Activated CD4-positive, alpha-beta T cell treated with anti-CD3 and anti-CD28 coated beads, Interleukin-2, amount 50 U/mL, for 1 hour (primary cell): Measurements from ENCODE around the gene MYO3B.
"Not testable (repeated sequence)": the region's sequence is repeated elsewhere in the genome, so short reads cannot be mapped to it uniquely, and the experiment has no call there.

Experiments used
- DNase-seq: peaks from one replicate; pipeline ENCODE4 v3.0.0-alpha.2; 2020

Gene MYO3B

GRCh38 chr2:170344663-170345346 lies 166.9 kb downstream of the MYO3B start:
- no peak for DNase-seq

GRCh38 chr2:170345607-170346006 lies 167.7 kb downstream of the MYO3B start:
- DNase-seq: no peak

DNA sequence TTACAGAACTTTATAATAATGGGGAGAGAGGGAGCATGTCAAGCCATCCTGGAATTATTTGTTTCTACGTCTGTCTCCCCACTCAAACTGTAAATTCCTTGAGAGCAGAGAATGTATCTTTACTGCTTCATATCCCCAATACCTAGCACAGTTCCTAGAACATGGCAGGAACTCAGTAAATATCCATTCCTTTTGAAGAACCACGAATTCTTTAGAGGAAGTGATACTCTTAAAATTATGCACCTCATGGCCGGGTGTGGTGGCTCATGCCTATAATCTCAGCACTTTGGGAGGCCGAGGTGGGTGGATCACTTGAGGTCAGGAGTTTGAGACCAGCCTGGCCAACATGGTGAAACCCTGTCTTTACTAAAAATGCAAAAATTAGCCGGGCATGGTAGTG lies 171.3 kb downstream of the MYO3B start:
- DNase-seq: not testable (repeated sequence)

DNA sequence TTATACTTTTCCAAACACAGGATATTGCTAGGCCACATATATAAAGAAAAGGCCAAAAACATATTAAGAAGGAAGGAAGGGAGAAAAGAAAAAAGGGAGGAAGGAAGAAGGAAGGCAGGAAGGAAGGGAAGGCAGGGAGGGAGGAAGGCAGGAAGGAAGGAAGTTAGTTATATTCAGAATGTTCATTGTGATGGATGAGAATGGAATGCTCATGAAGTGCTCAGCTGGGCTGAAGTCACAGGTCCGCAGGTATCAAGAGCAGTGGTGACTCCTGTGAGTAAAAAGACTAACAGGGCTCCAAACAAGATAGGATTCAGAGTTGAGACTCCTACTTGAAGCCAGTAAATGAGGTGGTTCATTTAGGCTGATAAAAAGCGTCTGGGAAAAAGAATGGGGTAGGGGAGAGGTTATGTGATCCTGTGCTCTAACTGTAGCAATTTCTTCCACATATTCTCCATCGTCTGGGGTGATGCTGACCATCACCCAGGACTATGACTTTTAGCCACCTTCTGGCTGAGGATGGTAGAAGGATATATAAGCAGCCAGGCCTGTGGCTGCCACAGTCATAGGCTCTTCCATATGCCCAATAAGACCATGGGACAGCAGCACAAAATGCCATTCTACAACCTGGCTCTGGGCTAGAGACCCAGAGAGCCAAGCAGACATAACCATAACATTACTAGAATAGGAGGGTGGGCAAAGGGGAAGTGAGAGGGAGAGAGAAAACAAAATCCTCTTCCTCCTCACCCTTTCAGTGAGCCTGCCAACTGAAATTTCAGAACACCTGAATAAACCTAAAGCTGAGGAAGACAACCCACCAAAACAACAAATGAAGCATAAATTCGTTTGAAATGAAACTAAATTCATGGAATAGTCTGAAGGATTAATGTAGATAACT lies 173.2 kb downstream of the MYO3B start:
- DNase-seq: no peak

DNA sequence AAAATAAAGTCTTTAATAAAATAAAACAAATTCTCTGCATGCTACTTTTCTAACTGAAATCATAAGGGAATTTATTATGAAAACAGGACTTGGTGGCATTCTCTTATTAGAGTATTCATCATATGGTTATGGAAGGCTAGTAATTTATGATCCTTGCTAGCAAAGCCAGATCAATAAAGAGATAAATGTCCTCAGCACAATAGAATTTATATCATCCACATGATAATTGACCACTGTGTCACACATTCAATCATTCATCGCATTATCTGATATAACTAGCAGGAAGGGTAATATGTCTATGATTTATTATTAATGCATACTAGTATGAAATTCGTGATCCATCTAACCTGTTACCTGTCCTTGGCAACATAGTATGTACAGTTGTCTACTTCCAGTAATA lies 175.8 kb downstream of the MYO3B start:
- DNase-seq: no peak

DNA sequence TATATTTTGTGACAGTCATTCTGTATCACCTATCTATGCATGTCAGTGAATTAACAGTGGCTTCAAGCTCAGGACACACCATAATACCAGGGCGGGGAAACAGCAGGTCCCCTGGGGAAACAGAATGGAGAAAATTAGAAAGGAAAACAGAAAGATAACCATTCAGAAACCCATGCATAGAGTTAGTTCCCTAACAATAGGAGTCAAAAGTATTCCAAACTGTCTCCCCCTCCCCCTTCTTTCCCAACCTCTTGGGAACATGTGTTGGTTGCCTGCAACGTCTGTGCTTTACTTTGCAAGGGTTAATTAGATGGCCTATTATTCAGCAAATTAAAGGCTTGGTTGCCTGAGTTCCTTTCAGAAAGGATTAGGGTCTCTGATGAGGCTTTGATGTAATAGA lies 176.4 kb downstream of the MYO3B start:
- no peak for DNase-seq

DNA sequence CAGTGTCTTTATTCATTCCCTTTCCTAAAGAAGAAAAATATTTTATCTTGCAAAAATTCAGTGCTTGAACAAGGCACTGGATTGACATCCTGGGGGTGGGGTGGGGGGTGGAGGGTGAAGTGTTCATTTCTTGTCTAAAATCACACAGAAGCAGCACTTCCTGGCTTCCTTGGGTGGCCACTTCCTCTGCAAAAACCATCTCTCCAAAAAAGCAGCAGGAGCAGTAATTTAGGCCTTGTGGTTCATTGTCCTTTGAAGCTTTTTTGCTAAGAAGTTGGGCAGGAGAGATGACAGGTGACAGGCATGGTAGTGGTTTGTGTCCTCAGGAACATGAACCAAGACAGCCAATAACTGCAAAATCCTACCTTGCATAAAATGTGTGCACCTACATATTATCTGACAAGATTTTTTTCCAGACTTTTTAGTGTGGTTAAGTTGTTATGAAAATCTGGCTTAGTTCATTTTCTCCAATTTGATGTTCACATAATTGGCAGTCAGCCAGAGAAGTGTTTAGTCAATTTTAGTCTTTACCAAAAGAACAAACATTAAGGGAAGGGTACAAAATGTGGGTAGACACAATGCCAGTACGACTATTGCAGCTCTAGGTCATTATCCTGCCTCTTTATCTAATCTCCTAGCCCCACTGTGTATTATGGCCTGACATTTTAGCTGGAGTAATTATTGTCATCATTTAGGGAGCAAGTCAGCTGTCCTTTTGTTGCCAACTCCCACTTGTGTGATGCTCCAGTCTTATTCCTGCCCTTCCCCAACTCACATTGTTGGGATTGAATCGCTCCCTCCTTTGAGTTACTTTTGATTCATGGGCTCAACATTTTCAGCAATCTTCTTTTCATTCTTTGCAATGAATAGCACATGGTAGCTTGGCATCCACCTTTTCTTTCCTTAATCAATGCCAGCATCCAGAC lies 177.2 kb downstream of the MYO3B start:
- DNase-seq: no peak

DNA sequence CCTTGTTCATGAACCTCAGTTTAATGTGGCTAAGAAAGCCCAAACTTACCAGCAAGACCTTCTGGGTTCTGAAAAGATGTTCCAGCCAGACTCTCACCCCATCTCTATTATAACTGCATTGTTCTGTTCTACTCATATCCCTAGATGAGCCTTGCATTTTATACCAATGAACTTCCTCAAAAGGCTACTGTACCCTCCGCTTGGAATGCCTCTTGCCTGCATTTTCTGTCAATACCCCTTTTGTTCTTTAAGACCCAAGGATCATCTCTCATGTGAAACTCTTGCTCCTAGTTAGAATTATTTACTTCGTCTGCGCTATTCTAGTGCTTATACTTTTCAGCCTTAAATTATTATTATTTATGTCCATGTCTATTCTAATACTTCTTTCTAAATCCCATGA lies 181.5 kb downstream of the MYO3B start:
- DNase-seq: no peak

DNA sequence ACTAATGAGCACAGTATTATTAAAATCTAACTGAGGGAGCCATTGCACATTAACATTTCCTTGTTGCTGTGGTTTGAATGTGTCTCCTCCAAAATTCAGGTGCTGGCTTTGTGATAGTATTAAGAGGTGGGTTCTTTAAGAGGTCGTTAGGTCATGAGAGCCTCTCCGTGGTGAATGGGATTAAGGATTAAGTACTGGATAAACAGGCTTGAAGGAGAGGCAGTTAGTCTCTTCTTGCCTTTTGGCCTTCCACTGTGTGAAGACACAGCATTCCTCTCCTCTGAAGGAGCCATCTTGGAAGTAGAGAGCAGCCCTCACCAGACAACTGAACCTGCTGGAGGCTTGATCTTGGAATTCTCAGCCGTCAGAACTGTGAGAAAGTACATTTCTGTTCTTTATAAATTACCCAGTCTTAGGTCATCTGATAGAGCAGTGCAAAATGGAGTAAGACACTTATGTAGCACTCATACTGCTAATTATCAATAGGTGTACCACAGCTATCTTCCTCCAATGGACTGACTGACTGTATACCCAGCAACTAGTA lies 182.7 kb downstream of the MYO3B start:
- DNase-seq: no peak

DNA sequence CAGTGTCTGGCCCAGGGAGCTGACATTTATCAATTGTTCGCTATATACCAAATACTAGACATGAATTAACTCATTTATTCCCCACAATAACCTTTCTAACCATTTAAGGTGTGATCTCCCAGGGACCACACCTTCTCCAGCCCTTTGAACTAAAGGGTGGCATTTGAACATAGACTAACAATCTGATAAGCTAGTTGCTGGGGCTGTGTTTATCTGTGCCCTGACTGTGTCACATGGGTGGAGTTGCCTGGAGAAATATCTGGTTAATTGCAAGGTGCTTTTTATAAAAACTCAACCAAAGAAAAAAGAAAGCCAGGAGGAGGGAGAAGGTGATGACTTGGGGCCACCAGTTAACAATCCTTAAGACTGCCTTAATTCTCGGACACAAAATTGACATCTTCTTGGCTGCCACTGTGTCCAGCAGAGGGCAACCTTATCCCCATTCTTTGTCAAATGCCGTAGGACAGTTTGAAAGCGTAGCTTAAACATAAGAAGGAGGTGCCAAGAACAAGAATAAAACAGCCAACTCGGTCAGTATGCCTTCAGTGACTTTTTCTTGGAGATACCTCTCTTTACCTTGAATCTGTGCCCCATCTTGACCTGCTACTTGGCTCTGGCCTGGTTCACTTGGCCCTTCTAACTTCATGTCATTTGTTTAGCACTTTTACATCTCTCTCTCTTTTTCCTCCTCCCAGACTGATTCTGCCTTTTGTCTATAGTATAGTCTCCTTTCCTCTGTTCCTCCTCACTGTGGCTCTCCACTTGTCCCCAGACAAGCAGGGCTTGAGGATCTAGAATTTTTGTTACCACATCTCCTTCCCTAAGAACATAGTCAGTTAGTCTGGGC lies 183.4 kb downstream of the MYO3B start:
- DNase-seq: peak; percentile 39

DNA sequence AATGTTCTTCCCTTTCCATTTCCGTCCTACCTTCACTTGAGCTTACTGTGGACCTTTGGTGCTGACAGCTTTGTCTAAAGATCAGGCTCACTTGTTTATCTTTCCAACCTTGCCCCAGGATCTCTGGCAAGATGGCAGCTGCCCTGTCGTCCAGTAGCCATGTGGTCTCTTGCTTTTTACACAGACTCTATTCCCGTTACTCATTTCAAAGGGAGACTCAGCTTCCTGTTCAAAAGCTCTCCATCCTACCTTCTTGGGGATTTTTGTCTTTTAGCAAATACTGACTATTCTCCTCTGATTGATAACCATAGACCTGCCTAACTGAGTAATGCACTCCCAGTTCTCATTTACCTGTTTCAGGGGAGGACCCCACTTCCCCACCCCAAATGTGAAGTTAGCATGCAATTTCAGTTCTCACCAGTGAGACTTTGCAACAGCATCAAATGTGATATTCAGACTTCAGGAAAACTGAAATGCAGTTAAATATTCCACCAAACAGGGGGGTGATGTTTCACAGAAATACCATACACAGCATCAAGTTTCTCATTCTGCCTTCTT lies 184.4 kb downstream of the MYO3B start:
- no peak for DNase-seq

DNA sequence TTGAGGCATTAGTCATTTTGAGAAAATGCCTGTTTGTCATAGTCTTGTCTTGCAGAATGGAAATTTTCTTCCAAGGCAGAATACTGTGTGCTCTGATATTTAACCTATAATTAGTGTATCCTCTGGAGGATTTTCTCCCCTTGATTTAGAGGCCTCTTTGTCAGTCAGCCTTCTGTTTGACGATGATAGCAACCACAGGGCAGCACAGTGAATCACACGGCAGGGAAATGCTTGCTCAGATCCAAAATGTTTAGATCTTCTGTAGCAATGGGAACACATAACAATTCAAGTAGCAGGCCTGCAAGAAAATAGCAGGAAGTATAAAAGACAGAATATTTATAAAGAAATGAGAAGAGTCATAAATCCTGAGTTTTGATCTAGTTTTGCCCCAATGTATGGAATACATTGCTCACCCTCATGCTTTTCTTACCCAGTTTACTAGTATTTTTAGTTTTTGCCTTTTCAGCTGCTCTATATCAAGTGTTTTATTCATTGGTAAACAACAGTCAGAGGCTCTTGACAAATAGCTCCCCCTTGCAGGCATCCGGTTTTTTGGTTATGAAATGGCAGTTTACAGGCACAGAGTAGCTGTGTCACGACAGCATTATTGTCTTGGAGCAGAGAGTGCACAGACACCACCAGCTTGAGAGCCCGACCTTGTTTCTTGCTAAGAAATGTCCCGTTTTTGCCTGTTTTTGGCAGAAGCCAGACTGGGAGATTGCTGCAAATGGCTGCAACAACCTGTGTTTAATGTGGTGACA lies 185.1 kb downstream of the MYO3B start:
- no peak for DNase-seq

DNA sequence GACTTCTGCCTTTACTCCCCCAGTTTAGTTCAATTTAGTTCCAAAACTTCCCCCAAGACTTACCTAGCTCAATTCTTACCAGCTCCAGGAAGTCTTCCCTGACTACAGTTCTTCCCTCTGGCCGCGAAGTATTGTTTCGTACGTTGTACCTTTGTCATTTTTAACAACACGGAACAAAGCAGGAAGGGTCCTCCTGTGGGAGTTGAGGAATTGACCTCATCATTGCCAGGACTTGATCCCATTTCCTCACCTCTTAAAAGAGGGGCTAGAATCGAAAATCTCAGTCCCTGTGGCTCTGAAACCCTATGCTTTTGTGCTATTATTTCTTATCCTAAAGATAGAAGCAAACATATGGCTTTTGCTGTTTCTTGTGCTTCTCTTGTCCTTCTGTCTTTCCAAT lies 187.1 kb downstream of the MYO3B start:
- no peak for DNase-seq

DNA sequence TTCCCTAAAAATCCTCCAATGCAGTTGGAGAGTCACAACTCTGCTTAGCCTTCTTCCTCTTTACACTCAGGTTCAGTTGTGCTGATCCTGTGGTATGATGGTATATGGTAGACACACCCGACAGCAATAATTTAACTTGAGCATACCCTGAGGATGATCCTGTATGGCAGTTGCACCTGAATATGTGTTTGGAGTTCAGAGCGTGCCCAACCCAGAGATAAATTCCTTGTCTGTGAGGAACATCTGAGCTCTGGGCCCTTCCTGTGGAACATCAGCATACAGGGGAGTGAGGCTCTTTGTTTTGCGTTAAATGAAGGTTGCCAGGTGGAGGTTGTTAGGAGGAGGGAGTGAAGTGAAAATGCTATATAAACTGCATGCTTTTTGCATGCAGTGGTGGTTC lies 187.7 kb downstream of the MYO3B start:
- no peak for DNase-seq

GRCh38 chr2:170368370-170368769 lies 190.4 kb downstream of the MYO3B start:
- DNase-seq: no peak

GRCh38 chr2:170369228-170369627 lies 191.3 kb downstream of the MYO3B start:
- no peak for DNase-seq

- DNase-seq: no peak
These were observed 191.9 kb downstream of the MYO3B start for GRCh38 chr2:170369894-170370293.

DNA sequence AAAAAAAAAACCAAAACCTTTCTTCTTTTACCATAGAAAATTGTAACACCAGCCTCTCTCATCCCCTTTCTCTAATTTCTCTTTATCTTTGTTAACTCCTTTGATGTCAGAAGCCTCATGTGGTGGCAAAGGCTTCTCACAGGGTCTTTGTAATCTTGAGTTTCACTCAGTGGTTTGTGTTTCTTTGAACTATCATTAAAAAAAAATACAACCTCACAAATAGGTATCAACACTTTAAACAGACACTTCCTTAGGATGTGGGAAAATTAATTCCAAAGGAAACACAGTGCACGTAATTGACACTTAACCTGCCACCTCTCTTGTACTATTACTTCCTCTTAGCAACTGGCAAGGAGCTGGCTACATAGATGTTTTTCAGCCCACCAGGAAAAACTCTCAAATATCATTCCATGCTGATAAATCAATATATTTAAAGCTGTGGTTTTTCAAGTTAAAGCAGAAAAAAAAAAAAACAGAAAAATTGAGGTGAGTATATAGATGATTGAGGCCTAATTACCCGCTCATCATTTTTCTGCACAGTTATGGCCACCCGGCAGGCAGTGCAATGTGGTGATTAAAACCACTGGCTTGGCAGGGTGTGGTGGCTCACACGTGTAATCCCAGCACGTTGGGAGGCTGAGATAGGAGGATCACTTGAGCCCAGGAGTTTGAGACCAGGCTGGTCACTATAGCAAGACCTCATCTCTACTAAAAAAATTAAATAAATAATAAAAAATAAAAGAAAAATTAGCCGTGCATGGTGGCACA lies 193.5 kb downstream of the MYO3B start:
- no peak for DNase-seq

DNA sequence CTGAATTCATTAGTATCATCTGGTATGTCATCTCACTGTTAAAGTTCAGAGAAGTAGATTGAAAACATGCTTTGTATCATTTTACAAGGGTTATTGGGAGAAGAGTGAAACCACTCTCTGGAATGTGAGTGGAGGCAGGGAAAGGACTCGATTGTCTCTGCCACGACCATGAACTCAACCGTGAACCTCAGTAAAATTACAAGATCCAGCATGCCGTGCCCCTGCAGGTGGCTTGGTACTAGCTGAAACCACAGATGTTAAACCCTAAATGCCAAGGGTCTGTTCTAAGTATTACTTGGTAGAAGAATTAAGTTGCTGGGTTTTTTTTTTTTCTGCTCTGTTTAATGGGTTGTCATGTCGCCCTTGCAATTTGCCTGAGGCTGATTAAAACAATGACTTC lies 197.2 kb downstream of the MYO3B start:
- DNase-seq: no peak
